GM12878 (cell line): Measurements from ENCODE around the gene ARHGAP26. TPM values are rescaled to one million over a fixed set of nuclear protein-coding genes. Genes with fewer than 3 reads are reported as not detected.

Source experiments
- ATAC-seq: fragments of 200-7000 bp; cut with Tn5 transposase; 3 replicates; pipeline ENCODE4 v1.9.1; 2020; ENCODE audit warnings: mild to moderate bottlenecking, moderate library complexity
- BruUV-seq: library from RNA; stranded (reverse); fragments of 400-500 nt; replicated peaks from 2 replicates; lab custom pipeline; 2021; lab: Mats Ljungman, UMichigan
- CTCF ChIA-PET: fragments of 300-600 bp; sonication (Branson Sonifier 250); formaldehyde crosslinking; extraction: SDS; loops from one replicate; lab custom pipeline; 2021; ENCODE audit warnings: inconsistent platforms; lab: Yijun Ruan, JAX
- POLR2A ChIA-PET: fragments of 350-600 bp; formaldehyde crosslinking; extraction: SDS; loops from one replicate; lab custom pipeline; 2021; ENCODE audit warnings: inconsistent platforms; lab: Charles Lee
- RAD21 ChIA-PET: fragments of 300-600 bp; sonication (Branson Sonifier 250); formaldehyde crosslinking; loops from one replicate; lab custom pipeline; 2023; ENCODE audit warnings: antibody characterized with exemption; ENCODE audit not compliant: unreplicated experiment; lab: Charles Lee
- SMC1A ChIA-PET: fragments of 300-600 bp; sonication (Branson Sonifier 250); formaldehyde crosslinking; loops from one replicate; lab custom pipeline; 2023; ENCODE audit not compliant: unreplicated experiment, uncharacterized antibody; lab: Charles Lee
- DNase-seq: peaks from one replicate; pipeline ENCODE4 v3.0.0-alpha.2; 2011; ENCODE audit warnings: low read depth, low spot score
- FAIRE-seq: peaks from 3 replicates; lab custom pipeline; 2011; peaks lifted over from hg19 to GRCh38; lab: Jason Lieb, UNC
- H2AFZ ChIP-seq: 2 replicates; pipeline ENCODE4 v1.6.0; 2011; ENCODE audit warnings: low read depth, low read length, control low read depth; ENCODE audit not compliant: control insufficient read depth
- H3K27ac ChIP-seq: 2 replicates; pipeline ENCODE4 v1.5.1; 2011; ENCODE audit warnings: control low read depth; ENCODE audit not compliant: control insufficient read depth, insufficient read depth
- H3K27me3 ChIP-seq, 2 experiments: replicated peaks in 1 of 2; 2 replicates each; pipeline versions ENCODE4 v1.6.0 to v1.6.1; 2011; ENCODE audit warnings: low read length in 1 of 2; ENCODE audit not compliant: control insufficient read depth in 2 of 2, insufficient read depth in 2 of 2
- H3K36me3 ChIP-seq, 2 experiments: 2 replicates each; pipeline ENCODE4 v1.5.1; 2011; ENCODE audit warnings: low read length in 1 of 2; ENCODE audit not compliant: control insufficient read depth in 2 of 2, insufficient read depth in 2 of 2
- H3K4me1 ChIP-seq: 2 replicates; pipeline ENCODE4 v1.6.1; 2011; ENCODE audit warnings: mild to moderate bottlenecking, low read length, moderate library complexity, mixed read lengths; ENCODE audit not compliant: control insufficient read depth, insufficient read depth
- H3K4me2 ChIP-seq: 2 replicates; pipeline ENCODE4 v1.6.0; 2011; ENCODE audit warnings: control low read depth; ENCODE audit not compliant: control insufficient read depth, insufficient read depth
- H3K4me3 ChIP-seq: fragments of 200-600 bp; sonication (generic); 2 replicates; pipeline ENCODE4 v1.5.1; 2016
- H3K79me2 ChIP-seq: 2 replicates; pipeline ENCODE4 v1.6.0; 2011; ENCODE audit warnings: low read length; ENCODE audit not compliant: control insufficient read depth, insufficient read depth
- H3K9ac ChIP-seq: 2 replicates; pipeline ENCODE4 v1.8.0; 2011; ENCODE audit warnings: low read length, control low read depth, mixed read lengths; ENCODE audit not compliant: control insufficient read depth, insufficient read depth
- H3K9me3 ChIP-seq: replicated peaks from 3 replicates; pipeline ENCODE4 v1.5.1; 2011; ENCODE audit warnings: mild to moderate bottlenecking, low read length; ENCODE audit not compliant: control insufficient read depth, insufficient read depth
- H4K20me1 ChIP-seq: 2 replicates; pipeline ENCODE4 v1.6.0; 2011; ENCODE audit not compliant: control insufficient read depth, insufficient read depth
- BHLHE40 ChIP-seq, 2 experiments: fragments of 450-650 bp in 1 of 2; IDR thresholded peaks; 2 replicates each; pipeline ENCODE4 v1.6.1; 2011 to 2017; ENCODE audit warnings: low read depth in 2 of 2, borderline replicate concordance in 1 of 2, improper control_type of control experiment in 1 of 2, low read length in 1 of 2, mild to moderate bottlenecking in 1 of 2
- CHD2 ChIP-seq: IDR thresholded peaks from 2 replicates; pipeline ENCODE4 v1.6.1; 2011; ENCODE audit warnings: low read depth, low read length, improper control_type of control experiment, borderline replicate concordance
- ESRRA ChIP-seq: IDR thresholded peaks from 2 replicates; pipeline ENCODE4 v1.6.1; 2012; ENCODE audit warnings: mild to moderate bottlenecking, low read length, improper control_type of control experiment
- EZH2 ChIP-seq: IDR thresholded peaks from 2 replicates; pipeline ENCODE4 v1.6.1; 2012; ENCODE audit warnings: low read depth, mild to moderate bottlenecking, control low read depth, inconsistent platforms, low read length, borderline replicate concordance; ENCODE audit not compliant: control insufficient read depth
- FOS ChIP-seq: IDR thresholded peaks from 3 replicates; pipeline ENCODE4 v1.6.1; 2011; ENCODE audit warnings: borderline replicate concordance; ENCODE audit not compliant: insufficient read length; ENCODE audit errors: extremely low read depth
- NFXL1 ChIP-seq: fragments of 450-650 bp; IDR thresholded peaks from 2 replicates; pipeline ENCODE4 v1.6.1; 2017; ENCODE audit warnings: antibody characterized with exemption, mild to moderate bottlenecking, borderline replicate concordance
- RELA ChIP-seq: fragments of 450-650 bp; IDR thresholded peaks from 2 replicates; pipeline ENCODE4 v1.8.0; 2014; ENCODE audit warnings: borderline replicate concordance; ENCODE audit not compliant: partially characterized antibody
- SMAD1 ChIP-seq: fragments of 450-650 bp; IDR thresholded peaks from 2 replicates; pipeline ENCODE4 v1.6.1; 2018; ENCODE audit warnings: mild to moderate bottlenecking, low read depth; ENCODE audit not compliant: partially characterized antibody
- SMARCA5 ChIP-seq: fragments of 450-650 bp; IDR thresholded peaks from 2 replicates; pipeline ENCODE4 v1.6.1; 2017; ENCODE audit warnings: mild to moderate bottlenecking
- USF2 ChIP-seq: IDR thresholded peaks from 2 replicates; pipeline ENCODE4 v1.6.1; 2011; ENCODE audit warnings: low read depth, low read length, improper control_type of control experiment, borderline replicate concordance
- ZBED1 ChIP-seq: IDR thresholded peaks from 2 replicates; pipeline ENCODE4 v1.6.1; 2016; ENCODE audit warnings: borderline replicate concordance
- ZNF207 ChIP-seq: fragments of 450-650 bp; IDR thresholded peaks from 2 replicates; pipeline ENCODE4 v1.6.1; 2014; ENCODE audit warnings: antibody characterized with exemption, mild to moderate bottlenecking, borderline replicate concordance
- WGBS: methylation state at CpG from one replicate; pipeline ENCODE4 v1.1.6; 2016; ENCODE audit warnings: low lambda C conversion rate; ENCODE audit not compliant: insufficient replicate concordance, insufficient coverage; ENCODE audit errors: missing lambda C conversion rate; 5-methylcytosine and 5-hydroxymethylcytosine counted together
- in situ Hi-C: fragments of 300-500 bp; cut with MboI; formaldehyde crosslinking; loops from 9 replicates; pipeline ENCODE4 v1.14.3; 2018; ENCODE audit warnings: mixed read lengths
- intact Hi-C: fragments of 100-400 bp; cut with micrococcal nuclease; formaldehyde crosslinking; loops from one replicate; pipeline ENCODE4 v1.14.2; 2022; ENCODE audit not compliant: unreplicated experiment
- polyA plus RNA-seq, 11 experiments: library from polyadenylated mRNA; depleted of rRNA in 4 of 11; unstranded in 6 of 11; stranded (reverse) in 5 of 11; fragments of >200 nt; fragmentation: Nextera tagmentation in 4 of 11; fragmentation: Illumina TruSeq in 1 of 11; extraction: Ambion mirVana in 4 of 11; extraction: Trizol in 1 of 11; gene quantifications; 1 replicate in 1 of 11; 2 replicates in 10 of 11; pipeline versions ENCODE4 v1.2.1 to v1.2.3, GENCODE V29; 2011 to 2016; ENCODE audit warnings: inconsistent platforms in 2 of 11, missing spikeins in 2 of 11, low read depth in 1 of 11
- total RNA-seq, 4 experiments: library from RNA; depleted of rRNA in 3 of 4; stranded (reverse); fragments of >200 nt in 3 of 4; fragmentation: Illumina TruSeq in 1 of 4; extraction: Trizol in 1 of 4; gene quantifications; 2 replicates each; pipeline versions ENCODE4 v1.2.1 to v1.2.3, GENCODE V29; 2013 to 2021
- TF ChIP-seq, protein P1 (sequence below): fragments of 450-650 bp; conservative IDR thresholded peaks from 2 replicates; pipeline ENCODE4 v1.6.1; 2017; ENCODE audit warnings: mild to moderate bottlenecking, moderate library complexity
- TF ChIP-seq, protein P2 (sequence below): fragments of 450-650 bp; IDR thresholded peaks from 2 replicates; pipeline ENCODE4 v1.6.1; 2017; ENCODE audit warnings: mild to moderate bottlenecking, low read depth, inconsistent platforms; ENCODE audit not compliant: poor library complexity, severe bottlenecking

ARHGAP26 gene
- total and polyA plus RNA-seq, 10 of the 15 experiments (the other 5 are each of a cell fraction or from before 2014, with no cell fraction given): 9.4 to 41.5 (median 19.3) TPM

GRCh38 chr5:142770650-142771609 lies 753 bp downstream of the ARHGAP26 start:
- intact Hi-C loops: no loop called here
- no peaks in the 10 kb centered on the region for H3K36me3 ChIP-seq
- peak; percentile 7 for ATAC-seq
- H3K27me3 ChIP-seq: peaks cover 0 to 3% of the 10 kb centered on the region in 2 experiments; a peak in 3 of 4 replicates
- H3K27ac ChIP-seq: no peak overlapping the region
- WGBS: 2% methylated on average over 68 of the region's 86 CpGs
- H3K9me3 ChIP-seq: no peaks in the 10 kb centered on the region
- H4K20me1 ChIP-seq: no peaks in the 10 kb centered on the region
- H3K4me3 ChIP-seq: peak overlapping the region; percentile 79
- peak overlapping the region; percentile 90 for H2AFZ ChIP-seq
- H3K4me2 ChIP-seq: peak overlapping the region; percentile 92
- H3K79me2 ChIP-seq: peaks cover 5% of the 10 kb centered on the region; the same call in 1 of the 2 replicates
- H3K4me1 ChIP-seq: peaks cover 5% of the 10 kb centered on the region; the same call in 1 of the 2 replicates
- H3K9ac ChIP-seq: peak overlapping the region; percentile 30; the same call in 1 of the 2 replicates
- ChIA-PET SMC1A (interaction anchor here (0.7 to 2.2 kb wide), 4 partner anchors 18 to 96 kb away, joined by 3 to 10 read pairs (median 4); no protein-coding TSS in a partner anchor), CTCF (interaction anchor here (0.6 to 3.5 kb wide), 8 partner anchors 23 to 118 kb away, joined by 3 to 16 read pairs (median 9); no protein-coding TSS in a partner anchor), POLR2A (interaction anchor here (0.6 to 2.2 kb wide), 3 partner anchors 13 to 1478 kb away, joined by 3 to 4 read pairs (median 3); no protein-coding TSS in a partner anchor), RAD21 (interaction anchor here (1.0 to 1.6 kb wide), 4 partner anchors 37 to 111 kb away, joined by 3 to 9 read pairs (median 3); no protein-coding TSS in a partner anchor)
- DNase-seq: no peak
- BruUV-seq: TSS peak; percentile 56
- no peak for FAIRE-seq
- in situ Hi-C loops: no loop called here
- TF ChIP-seq, protein P1, sequence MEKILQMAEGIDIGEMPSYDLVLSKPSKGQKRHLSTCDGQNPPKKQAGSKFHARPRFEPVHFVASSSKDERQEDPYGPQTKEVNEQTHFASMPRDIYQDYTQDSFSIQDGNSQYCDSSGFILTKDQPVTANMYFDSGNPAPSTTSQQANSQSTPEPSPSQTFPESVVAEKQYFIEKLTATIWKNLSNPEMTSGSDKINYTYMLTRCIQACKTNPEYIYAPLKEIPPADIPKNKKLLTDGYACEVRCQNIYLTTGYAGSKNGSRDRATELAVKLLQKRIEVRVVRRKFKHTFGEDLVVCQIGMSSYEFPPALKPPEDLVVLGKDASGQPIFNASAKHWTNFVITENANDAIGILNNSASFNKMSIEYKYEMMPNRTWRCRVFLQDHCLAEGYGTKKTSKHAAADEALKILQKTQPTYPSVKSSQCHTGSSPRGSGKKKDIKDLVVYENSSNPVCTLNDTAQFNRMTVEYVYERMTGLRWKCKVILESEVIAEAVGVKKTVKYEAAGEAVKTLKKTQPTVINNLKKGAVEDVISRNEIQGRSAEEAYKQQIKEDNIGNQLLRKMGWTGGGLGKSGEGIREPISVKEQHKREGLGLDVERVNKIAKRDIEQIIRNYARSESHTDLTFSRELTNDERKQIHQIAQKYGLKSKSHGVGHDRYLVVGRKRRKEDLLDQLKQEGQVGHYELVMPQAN: no peak; the same call in 1 of the 2 replicates
- TF ChIP-seq FOS (no peak), ZBED1 (no peak), ZNF207 (no peak), EZH2 (no peak), ESRRA (no peak), SMAD1 (no peak), USF2 (no peak), CHD2 (no peak), BHLHE40 (IDR thresholded peaks at IDR 0.05; ENCODE audit: borderline replicate concordance in 1 of 2, low read depth in 2 of 2, low read length in 1 of 2) (peak in 1 of 2 experiments; percentile 44; a peak in 2 of 4 replicates), SMARCA5 (peak; percentile 59; the same call in 1 of the 2 replicates), RELA (no peak), NFXL1 (no peak)
- TF ChIP-seq, protein P2, sequence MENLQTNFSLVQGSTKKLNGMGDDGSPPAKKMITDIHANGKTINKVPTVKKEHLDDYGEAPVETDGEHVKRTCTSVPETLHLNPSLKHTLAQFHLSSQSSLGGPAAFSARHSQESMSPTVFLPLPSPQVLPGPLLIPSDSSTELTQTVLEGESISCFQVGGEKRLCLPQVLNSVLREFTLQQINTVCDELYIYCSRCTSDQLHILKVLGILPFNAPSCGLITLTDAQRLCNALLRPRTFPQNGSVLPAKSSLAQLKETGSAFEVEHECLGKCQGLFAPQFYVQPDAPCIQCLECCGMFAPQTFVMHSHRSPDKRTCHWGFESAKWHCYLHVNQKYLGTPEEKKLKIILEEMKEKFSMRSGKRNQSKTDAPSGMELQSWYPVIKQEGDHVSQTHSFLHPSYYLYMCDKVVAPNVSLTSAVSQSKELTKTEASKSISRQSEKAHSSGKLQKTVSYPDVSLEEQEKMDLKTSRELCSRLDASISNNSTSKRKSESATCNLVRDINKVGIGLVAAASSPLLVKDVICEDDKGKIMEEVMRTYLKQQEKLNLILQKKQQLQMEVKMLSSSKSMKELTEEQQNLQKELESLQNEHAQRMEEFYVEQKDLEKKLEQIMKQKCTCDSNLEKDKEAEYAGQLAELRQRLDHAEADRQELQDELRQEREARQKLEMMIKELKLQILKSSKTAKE: no peak
